Fibroblast of skin of right quadriceps (primary cell): ENCODE measurements around the gene NUMB.
"Not testable (repeated sequence)": the region's sequence is repeated elsewhere in the genome, so short reads cannot be mapped to it uniquely, and the experiment has no call there.

ENCODE experiments used
- DNase-seq: peaks from one replicate; pipeline ENCODE4 v3.0.0-alpha.2; 2013

NUMB gene

GRCh38 chr14:73465823-73466532, 7.6 kb upstream of the NUMB start:
- no peak for DNase-seq

- DNase-seq, result peak; percentile 94
Observed at GRCh38 chr14:73463411-73463810, 5.1 kb upstream of the NUMB start.

DNA sequence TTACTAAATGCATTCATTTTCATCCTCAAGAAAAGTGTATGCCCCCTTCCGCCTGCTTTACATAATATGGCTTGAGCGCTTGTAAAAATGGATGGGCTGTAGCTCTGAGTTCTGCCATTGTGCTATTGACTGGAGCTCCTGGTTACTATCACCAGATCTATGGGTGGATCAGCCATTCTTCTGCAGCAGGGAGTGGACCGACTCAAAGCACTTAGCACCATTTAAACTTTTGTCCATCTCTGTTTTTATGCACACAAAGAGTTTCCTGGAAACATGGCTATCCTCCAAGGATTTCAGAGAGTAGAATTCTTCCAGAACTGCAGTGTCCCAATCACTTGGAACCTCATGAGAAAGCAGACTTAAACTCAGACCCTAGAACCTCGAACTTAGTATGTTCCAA, 4.5 kb upstream of the NUMB start:
- DNase-seq, result no peak

DNA sequence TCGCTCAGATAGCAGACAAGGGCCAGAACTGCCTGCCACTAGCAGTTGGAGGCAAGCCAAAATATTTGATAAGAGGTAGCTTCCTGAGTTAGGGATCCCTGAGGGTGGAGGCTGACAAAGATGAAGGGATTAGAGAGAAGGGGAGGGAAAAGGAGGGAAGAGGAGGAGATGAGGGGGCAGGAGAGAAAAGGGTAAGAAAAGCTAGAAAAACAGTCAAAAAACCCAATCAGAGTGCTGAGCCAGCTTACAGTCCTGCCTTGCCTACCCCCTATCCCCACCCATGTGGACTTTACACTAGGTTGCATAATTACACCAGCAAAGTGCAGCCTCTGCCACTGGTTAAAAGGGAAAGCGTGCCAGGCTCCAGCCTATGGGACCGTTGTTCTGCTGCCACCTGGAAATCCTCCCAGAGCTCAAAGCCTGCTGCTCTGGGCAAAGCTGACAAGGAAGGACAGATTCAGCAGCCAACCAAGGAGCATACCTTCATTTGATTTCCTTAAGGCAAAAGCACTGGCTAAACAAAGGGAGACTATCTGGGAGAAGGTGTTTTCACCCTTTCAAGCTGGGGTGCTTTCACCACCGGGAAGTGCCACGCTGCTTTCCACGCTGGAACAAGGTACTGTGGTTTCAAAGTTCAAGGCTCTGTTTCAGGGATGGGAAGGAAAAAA, 3.8 kb upstream of the NUMB start:
- DNase-seq, result no peak

- DNase-seq, result no peak
Observed at GRCh38 chr14:73461478-73462047, 3.2 kb upstream of the NUMB start.

GRCh38 chr14:73460691-73461127, 2.4 kb upstream of the NUMB start:
- DNase-seq, result peak; percentile 58

- DNase-seq, result no peak
Observed at GRCh38 chr14:73459959-73460358, 1.6 kb upstream of the NUMB start.

DNA sequence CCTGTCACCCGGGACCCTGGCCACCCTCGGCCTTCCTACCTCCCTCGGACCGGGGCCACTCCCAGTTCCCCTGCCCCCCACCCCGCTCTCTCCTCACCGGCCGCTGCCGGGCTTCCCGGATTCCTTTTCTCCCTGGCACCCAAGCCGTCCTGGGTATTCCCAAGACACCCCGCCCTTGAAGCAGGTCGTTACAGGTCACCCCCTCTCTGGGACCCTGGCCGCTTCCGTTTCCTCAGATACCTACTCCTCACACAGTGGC, 493 bp downstream of the NUMB start:
- DNase-seq, result no peak

- peak; percentile 13 for DNase-seq
Observed at GRCh38 chr14:73457041-73457923, 1.1 kb downstream of the NUMB start.

DNA sequence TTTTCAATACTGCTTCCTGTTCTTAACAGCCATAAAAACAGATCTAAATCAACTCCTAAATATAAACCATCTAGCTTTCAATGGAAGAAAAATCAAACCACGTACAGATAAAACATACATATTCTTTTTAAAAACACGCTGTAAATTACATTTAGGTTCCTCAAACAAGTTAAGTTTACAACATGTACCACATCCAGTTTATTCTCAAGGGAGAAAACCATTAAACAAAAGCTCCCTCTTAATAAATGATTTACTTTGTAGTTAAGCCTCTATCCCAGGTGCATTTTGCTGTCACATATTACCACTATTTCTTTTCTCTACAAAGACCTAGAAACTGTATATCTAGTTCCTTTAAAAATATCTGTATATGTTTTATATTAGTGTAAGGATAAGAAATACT, 3.1 kb downstream of the NUMB start:
- no peak for DNase-seq

DNA sequence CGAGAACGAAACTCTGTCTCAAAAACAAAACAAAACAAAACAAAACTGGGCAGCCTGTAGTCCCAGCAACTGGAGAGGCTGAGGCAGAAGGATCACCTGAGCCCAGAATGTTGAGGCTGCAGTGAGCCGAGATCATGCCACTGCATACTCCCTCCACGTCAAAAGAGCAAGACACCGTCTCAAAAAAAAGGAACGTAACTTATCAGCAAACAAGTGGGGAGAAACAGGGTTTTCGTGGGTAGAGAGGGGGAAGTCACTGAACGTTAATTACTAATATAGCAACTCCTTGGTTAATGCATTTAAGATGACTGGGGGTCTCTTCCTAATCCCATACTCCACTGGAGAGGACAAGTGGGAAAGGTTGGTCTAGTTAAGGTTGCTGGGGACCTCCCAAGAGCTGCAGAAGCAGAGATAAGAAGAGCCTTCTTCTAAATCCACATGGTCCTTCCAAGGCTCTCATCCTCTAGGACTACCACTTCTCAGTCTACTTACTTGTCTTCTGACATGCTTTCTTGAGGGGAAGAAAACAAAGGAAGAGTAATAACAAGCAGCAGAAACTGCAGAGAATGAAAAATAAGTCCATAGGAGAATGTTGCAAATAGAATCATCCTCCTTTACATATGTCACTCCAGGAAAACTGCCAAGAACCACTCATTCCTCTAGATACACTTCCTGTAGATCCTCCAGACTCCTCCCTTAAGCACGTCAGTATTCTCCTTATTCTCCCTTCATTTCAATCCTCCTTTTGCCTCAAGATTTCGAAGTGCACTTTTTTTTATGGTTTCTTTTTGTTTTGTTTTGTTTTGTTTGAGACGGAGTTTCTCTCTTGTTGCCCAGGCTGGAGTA, 5.8 kb downstream of the NUMB start:
- peak; percentile 92 for DNase-seq

DNA sequence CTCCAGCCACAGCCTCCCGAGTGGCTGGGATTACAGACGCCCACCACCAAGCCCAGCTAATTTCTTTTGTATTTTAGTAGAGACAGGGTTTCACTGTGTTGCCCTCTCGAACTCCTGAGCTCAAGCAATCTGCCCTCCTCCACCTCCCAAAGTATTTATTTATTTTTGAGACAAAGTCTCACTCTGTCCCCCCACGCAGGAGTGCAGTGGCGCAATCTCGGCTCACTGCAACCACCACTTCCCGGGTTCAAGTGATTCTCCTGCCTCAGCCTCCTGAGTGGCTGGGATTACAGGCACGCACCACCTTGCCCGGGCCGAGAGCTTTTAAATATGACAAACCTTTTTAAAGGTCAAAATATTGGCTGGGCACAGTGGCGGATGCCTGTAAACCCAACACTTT, 14.6 kb downstream of the NUMB start:
- DNase-seq, result no peak

DNA sequence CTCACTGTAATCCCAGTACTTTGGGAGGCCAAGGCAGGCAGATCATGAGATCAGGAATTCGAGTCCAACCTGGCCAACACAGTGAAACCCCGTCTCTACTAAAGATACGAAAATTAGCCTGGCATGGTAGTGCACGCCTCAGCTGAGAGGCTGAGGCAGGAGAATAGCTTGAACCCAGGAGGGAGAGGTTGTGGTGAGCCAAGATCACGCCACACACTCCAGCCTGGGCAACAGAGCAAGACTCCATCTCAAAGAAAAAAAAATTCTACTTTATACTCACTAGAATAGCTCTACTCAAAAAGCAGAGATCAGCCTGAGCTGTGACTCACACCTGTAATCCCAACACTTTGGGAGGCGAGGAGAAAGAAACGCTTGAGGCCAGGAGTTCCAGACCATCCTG, 17.1 kb downstream of the NUMB start:
- DNase-seq, result no peak

DNA sequence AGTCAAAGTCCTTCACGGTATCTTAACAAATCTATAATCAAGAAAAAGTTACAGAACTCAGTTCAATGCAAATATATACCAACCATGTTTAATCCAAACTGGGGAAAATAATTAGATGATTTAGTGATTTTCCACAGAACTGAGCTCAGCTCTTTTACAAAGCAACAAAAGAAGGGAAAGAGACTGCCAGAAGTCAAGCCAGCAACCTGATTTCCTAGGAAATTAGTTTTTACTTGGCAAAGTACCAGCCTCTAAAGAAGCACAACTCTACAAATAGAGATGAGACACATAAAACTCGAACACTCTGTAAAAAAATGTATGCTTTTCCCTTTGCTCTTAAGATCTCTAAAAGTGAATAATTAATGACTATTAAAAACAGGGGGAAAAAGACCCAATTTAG, 19.4 kb downstream of the NUMB start:
- no peak for DNase-seq

DNA sequence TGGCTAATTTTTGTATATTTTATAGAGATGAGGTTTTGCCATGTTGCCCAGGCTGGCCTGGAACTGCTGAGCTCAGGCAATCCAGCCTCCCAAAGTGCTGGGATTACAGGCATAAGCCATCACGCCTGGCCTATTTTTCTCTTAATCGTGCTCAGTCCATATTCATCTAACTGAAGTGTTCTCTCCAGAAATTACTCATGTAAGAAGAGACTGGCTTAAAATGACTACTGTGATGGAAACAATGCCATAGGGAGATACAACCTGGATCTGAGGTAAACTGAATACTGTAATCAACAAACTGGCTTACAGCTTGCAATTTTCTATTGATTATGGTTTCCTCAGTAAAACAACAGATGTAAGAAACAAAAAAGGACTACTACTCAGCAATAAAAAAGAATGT, 21.1 kb downstream of the NUMB start:
- DNase-seq, result no peak

GRCh38 chr14:73432124-73432523, 26.2 kb downstream of the NUMB start:
- DNase-seq, result no peak

- peak; percentile 7 for DNase-seq
Observed at GRCh38 chr14:73428353-73428824, 30.0 kb downstream of the NUMB start.

- no peak for DNase-seq
Observed at GRCh38 chr14:73427516-73428264, 30.7 kb downstream of the NUMB start.

GRCh38 chr14:73426877-73427276, 31.5 kb downstream of the NUMB start:
- peak; percentile 2 for DNase-seq

DNA sequence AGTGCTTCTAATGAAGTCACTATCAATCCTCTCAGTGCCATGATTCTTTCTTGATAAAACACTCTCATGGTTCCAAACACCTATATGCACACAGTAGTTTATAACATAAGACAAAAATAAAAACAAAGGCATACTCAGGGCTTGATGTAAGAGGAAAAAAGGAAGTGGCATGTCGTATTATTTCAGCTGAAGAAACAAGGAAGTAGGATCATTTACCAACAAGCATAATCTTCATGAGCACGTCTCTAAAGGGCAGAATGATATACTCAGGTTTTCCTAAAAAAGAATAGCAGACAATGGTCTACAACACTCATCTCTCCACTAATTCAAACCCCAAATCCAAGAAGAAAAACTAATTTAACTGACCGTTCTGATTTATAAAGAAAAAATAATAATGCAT, 33.9 kb downstream of the NUMB start:
- no peak for DNase-seq

DNA sequence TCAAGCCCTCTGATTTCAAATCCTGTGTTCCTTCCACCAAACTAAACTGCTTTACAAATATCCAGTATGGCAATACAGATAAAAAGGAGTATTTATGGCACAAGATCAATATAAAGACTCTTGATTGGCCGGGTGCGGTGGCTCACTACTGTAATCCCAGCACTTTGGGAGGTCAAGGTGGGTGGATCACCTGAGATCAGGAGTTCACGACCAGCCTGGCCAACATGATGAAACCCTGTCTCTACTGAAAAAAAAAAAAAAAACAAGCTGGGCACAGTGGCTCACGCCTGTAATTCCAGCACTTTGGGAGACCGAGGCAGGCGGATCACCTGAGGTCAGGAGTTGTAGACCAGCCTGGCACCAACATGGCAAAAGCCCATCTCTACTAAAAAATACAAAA, 35.3 kb downstream of the NUMB start:
- not testable (repeated sequence) for DNase-seq

- no peak for DNase-seq
Observed at GRCh38 chr14:73422515-73422914, 35.8 kb downstream of the NUMB start.
